Sciatic nerve (tissue), 2 donors: ENCODE data around the gene AMACR. TPM values are rescaled to one million over a fixed set of nuclear protein-coding genes. Genes with fewer than 3 reads are reported as not detected.
"Not testable (repeated sequence)": the region's sequence is repeated elsewhere in the genome, so short reads cannot be mapped to it uniquely, and the experiment has no call there.

ENCODE experiments used
- ATAC-seq: fragments of 200-7000 bp; cut with Tn5 transposase; one replicate; pipeline ENCODE4 v1.9.1; 2020; ENCODE audit warnings: mild to moderate bottlenecking, moderate library complexity
- DNase-seq: peaks from one replicate; pipeline ENCODE4 v3.0.0-alpha.2; 2020; ENCODE audit warnings: low spot score
- intact Hi-C: fragments of 100-400 bp; cut with DNase I; formaldehyde crosslinking; loops from one replicate; pipeline ENCODE4 v1.14.2; 2022
- total RNA-seq: library from RNA; stranded (reverse); fragmentation: NEBNext Ultra II Directional; extraction: Animal tissue kit (Norgen Biotek cat#: 25700); gene quantifications from one replicate; pipeline ENCODE4 v1.2.1, GENCODE V29; 2021
- donor health status: DM: no; HTN: no; CAD: no.
- donor health status: DM: no; HTN: no; CAD: no.

AMACR gene
- total RNA-seq, 1 donor from 2014 or later: 7.6 TPM

GRCh38 chr5:34038838-34039237 lies 31.0 kb upstream of the AMACR start:
- intact Hi-C loops: no loop called here
- no peak for DNase-seq

GRCh38 chr5:34038390-34038789 lies 30.5 kb upstream of the AMACR start:
- intact Hi-C loops: no loop called here
- no peak for DNase-seq
- ATAC-seq: no peak

More at GRCh38 chr5:34038838-34039237, 31.0 kb upstream of the AMACR start:
- ATAC-seq: no peak

- no peak for DNase-seq
These were observed 29.9 kb upstream of the AMACR start for GRCh38 chr5:34037726-34038125.

GRCh38 chr5:34035756-34036155 lies 27.9 kb upstream of the AMACR start:
- DNase-seq (no peak), ATAC-seq (no peak)
- intact Hi-C loops: no loop called here

More at GRCh38 chr5:34037726-34038125, 29.9 kb upstream of the AMACR start:
- intact Hi-C loops: no loop called here
- ATAC-seq: no peak

GRCh38 chr5:34034534-34035327 lies 26.9 kb upstream of the AMACR start:
- ATAC-seq (no peak), DNase-seq (no peak)
- intact Hi-C loops: no loop called here

DNA sequence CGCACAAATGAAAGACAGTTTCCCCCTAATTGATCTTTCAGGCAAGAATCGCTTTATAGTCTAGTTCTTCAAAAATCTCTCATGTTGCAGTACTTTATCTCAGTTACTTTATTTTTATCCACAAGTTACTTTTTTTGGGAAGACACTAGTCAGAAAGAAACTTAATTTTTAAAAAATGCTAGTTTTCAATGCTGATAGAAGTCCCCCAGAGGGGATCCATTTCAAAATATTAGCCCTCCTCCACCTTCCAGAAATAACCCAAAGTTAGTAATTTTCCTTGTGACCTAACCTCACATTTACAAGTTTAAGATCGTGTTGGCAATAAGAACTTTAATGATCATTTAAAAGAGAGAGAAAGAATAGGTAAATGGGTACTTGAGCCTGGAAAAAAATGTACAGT lies 24.1 kb upstream of the AMACR start:
- no peak for ATAC-seq
- intact Hi-C loops: no loop called here

DNA sequence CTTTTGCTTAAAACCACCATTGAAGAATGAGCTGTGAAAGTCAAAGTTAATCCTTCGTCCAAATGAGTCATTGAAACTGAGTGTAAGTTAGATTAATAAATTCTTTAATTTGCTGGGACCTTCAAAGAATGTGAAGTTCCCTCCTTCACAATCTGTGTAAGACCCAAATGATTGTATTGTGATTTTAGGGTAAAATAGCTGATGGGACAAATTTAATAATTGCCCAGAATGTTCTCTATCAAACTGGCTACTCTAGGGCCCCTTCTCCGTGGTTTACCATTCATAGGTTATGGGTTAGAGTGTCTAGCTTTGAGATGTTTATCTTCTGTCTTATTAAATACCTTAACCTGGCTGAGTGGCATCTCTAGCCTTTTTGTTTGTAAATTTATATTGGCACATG lies 23.3 kb upstream of the AMACR start:
- no peak for DNase-seq
- ATAC-seq: no peak
- intact Hi-C loops: no loop called here

More for the DNA sequence above, 24.1 kb upstream of the AMACR start:
- DNase-seq: no peak

GRCh38 chr5:34030585-34030984 lies 22.7 kb upstream of the AMACR start:
- intact Hi-C loops, ATAC-seq, DNase-seq: not testable (repeated sequence)

DNA sequence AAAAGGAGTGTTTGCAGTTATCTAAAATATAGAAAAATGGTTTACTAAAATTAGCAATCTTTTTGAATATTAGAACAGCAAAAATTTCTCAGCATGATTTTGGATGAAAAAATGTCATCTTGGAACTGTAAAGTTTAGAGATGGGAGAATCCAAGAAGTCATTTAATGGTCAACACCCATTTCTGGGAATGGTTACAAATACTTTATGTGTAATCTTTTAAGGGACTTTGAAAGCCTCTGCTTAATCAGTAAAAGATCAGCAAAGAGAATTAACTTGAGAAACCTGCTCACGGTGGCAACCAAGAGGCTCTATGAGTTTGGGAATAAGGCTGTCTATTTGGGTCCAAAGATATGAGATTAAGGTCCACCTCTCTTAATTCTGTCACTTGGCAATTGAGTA lies 22.2 kb upstream of the AMACR start:
- no peak for ATAC-seq
- DNase-seq: no peak
- intact Hi-C loops: no loop called here

DNA sequence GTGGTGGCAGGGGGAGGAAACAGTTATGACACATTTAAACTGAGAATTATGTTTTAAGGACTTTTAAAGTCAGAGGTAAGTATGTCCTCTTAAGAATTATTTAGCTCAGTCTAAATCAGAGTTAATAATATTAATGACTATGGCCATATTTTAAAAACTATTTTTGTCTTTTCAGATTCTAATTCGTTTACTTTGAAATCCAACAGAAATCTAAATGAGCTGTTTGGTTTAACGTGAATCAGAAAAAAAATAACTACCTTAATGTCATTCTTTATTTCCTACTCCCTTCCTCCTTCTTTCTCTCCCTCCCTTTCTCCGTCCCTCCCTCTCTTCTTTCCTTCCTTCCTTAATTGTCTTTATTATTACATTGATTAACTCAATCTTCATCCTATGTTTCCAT lies 20.5 kb upstream of the AMACR start:
- intact Hi-C loops: no loop called here
- DNase-seq (no peak), ATAC-seq (no peak)

DNA sequence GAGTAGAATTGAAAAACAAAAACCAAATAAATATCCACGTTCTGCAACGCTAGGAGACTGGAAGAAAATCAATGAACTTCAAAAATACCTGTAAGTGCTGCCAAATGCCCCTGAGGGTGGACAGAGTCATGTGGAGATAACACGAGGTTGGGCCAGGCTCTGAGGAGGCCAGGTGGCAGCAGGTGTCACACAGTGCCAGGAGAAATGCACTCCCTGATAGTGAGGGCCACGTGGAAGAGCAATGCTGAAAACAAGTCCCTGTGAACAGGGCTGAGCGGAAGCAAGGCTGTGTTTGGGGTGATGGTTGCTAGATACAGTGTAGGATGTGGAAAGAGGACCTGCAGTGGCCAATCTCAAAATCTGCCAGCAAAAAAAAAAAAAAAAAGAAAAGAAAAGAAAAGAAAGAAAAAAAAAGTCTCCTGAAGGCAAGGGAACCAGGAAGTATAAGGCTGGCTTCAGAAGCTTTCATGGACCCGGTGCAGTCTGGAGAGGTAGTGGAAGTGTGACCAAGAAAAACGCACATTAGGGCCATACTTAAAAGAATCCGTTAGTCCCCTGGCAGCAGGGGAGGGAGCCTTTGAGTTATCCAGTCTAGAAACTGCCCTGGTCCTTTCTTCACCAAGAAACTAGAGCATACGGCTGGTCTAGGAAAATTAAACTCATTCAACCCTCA lies 18.4 kb upstream of the AMACR start:
- no peak for ATAC-seq

DNA sequence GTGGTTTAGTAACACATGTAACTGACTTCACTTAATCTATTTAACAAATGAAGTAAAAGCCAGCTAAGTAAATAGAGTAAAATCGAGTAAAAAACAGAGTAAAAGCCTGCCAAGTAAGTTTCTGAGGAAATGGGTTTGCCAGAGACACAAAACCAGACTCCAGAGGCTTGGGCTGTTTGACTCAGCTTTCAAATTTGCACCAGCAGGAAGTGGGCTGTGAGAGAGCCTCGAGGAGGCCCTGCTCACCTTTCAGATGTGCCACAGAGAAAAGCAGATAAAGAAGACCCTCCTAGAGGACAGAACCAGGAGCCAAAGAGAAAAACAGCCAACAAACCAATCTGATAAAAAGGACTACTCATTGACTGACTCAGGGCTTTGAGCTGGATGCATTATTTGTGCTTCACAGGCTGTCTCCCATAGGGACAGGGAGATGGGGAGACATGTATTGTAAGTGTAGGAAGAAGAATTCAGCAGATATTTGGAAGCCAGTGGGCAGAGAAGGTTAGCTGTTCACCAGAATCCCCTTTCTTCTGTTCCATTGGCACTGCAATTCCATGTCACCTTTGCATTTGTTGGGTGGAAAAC lies 14.4 kb upstream of the AMACR start:
- ATAC-seq (no peak), DNase-seq (no peak)
- intact Hi-C loops: no loop called here

More for the DNA sequence above, 18.4 kb upstream of the AMACR start:
- intact Hi-C loops: no loop called here
- DNase-seq: no peak

DNA sequence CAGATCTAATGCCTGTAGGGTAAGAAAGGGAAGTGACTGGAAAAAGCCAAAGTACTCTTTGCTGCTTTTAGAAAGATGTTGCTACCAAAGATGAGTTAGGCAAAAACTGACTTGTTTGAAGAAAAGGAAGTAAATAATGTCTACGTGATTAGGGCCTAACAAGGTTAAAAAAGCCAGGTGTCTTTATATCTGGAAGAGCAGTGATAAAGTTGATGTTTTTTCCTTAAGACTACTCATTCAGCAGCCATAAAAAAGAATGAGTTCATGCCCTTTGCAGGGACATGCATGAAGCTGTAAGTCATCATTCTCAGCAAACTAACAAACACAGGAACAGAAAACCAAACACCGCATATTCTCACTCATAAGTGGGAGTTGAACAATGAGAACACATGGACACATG lies 13.5 kb upstream of the AMACR start:
- intact Hi-C loops: no loop called here
- no peak for DNase-seq
- no peak for ATAC-seq

- intact Hi-C loops: no loop called here
- ATAC-seq (no peak), DNase-seq (no peak)
These were observed 12.9 kb upstream of the AMACR start for GRCh38 chr5:34020726-34021125.

DNA sequence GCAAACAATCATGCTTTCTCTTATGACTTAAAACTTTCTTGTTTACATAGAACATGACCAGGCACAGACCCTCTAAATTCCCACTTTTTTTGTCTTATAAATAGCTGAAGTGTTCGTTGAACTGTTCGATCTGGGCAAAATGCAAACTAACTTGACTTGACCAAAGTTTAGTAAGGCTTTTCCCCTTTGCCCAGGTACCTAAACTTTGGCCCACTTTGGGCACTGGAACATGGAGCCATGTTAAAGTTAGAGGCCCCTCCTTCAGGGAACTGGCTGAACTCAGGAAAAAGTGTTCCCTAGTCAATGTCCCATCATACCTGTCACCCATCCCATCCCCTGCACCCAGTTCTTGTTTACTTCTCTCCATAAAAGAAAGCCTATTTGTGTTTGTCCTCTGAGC lies 9.4 kb upstream of the AMACR start:
- ATAC-seq: no peak
- intact Hi-C loops: no loop called here

DNA sequence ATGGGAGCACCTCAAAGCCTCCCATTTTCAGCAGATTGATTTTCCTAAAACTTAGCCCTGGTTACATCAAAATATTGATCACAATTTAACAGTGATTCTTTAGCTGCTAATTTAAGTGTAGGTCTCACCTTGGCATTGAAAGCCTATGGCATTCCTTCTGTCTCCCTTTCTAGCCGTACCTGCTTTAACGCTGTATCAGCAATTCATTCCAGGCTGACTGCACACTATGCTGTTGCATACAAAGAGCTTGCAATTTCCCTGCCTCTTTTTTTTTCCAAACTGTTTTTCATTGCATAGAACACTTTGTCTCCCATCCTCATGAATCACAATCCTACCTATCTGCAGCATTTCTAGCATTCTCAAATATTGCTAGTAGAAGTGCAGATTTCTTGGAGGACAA lies 8.9 kb upstream of the AMACR start:
- intact Hi-C loops: no loop called here

More for the DNA sequence above, 9.4 kb upstream of the AMACR start:
- no peak for DNase-seq

DNA sequence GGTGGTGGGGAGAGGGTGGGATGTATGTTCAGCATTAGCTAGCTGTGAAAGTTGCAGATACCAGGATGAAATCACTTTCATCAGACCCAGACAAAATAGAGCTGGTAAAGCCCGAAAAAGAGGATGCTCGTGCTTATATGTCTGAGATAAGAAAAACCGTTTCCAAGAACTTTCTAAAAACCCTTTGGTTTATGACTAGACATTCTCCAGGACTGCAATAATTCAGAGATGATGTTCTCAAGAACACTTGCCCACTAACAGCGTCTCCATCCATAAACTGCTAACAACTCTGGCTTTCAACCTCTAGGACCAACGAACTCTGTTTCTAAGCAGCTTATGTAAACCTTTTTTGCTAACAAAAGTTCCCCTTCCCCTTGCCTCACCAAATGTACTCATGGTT lies 8.4 kb upstream of the AMACR start:
- intact Hi-C loops: no loop called here
- DNase-seq (no peak), ATAC-seq (no peak)

More for the DNA sequence above, 8.9 kb upstream of the AMACR start:
- ATAC-seq (no peak), DNase-seq (no peak)

DNA sequence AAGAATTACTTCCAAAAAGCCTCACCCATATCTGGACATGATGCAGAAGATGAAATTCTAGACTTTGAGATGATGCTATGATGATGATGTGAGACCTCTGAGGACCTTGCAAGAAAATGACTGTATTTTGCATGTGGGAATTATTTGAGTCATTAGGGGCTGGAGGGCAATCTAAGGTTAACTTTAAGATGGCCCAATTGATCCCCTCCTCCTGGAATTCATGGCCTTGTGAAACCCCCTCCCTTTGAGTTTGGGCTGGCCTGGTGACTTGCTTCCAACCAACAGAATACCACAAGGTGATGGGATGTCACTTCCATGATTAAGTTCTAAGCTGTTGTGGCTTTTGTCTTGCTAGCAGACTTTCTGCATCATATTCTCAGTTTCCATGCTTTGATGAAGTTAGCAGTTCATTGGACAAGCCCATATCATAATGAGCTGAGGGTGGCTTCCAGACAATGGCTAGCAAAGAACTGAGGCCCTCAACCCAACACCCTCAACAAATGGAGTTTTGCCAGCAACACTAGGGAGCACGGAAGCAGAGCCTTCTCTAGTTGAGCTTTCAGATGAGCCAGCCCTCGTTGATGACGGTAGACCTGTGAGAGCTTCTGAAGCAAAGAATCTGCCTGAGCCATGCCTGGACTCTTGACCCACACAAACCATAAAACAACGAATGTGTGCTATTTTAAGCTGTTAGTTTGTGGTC lies 7.4 kb upstream of the AMACR start:
- no peak for ATAC-seq
- no peak for DNase-seq
- intact Hi-C loops: no loop called here

- ATAC-seq (no peak), DNase-seq (no peak)
- intact Hi-C loops: no loop called here
These were observed 6.8 kb upstream of the AMACR start for GRCh38 chr5:34014626-34015025.

DNA sequence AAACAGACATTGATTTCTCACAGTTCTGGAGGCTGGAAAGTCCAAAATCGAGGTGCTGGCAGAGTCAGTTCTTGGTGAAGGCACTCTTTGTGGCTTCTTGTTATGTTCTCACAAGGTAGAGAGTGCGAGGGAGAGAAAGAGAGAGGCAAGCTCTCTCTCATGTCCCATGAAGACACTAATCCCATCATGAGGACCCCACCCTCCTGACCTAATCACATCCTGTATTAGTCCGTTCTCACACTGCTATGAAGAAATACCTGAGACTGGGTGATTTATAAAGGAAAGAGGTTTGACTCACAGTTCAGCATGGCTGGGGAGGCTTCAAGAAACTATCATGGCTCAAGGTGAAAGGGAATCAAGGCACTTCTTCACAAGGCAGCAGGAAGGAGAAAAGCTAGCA lies 5.7 kb upstream of the AMACR start:
- DNase-seq (no peak), ATAC-seq (no peak)
- intact Hi-C loops: no loop called here
